PC-3 (cell line): Measurements from ENCODE around the gene AIRE.

ENCODE experiments used
- CTCF ChIP-seq: fragments of 300-600 bp; sonication (generic); conservative IDR thresholded peaks from 2 replicates; pipeline ENCODE4 v1.5.1; 2017; ENCODE audit warnings: antibody characterized with exemption, low read depth, mild to moderate bottlenecking, low read length
- EZH2phosphoT487 ChIP-seq: fragments of 300-600 bp; sonication (generic); IDR thresholded peaks from 2 replicates; pipeline ENCODE4 v1.6.1; 2018; ENCODE audit warnings: mild to moderate bottlenecking, antibody characterized with exemption, low read length, borderline replicate concordance

GRCh38 chr21:44306936-44307704 lies 21.4 kb downstream of the AIRE start:
- TF ChIP-seq EZH2phosphoT487 (no peak), CTCF (no peak)
